CD4-positive, alpha-beta T cell treated with Interferon alpha-2 for 1 hour (primary cell): ENCODE results near the gene KLHL14.

Source experiments
- DNase-seq, 2 donors: peaks; one replicate each; pipeline ENCODE4 v3.0.0-alpha.2; 2020 to 2022

Gene KLHL14

GRCh38 chr18:32770054-32770665 lies 2.7 kb downstream of the KLHL14 start:
- no peak for DNase-seq

GRCh38 chr18:32769586-32770053 lies 3.2 kb downstream of the KLHL14 start:
- DNase-seq = no peak

- DNase-seq = no peak
These were observed 3.7 kb downstream of the KLHL14 start for GRCh38 chr18:32769071-32769585.

DNA sequence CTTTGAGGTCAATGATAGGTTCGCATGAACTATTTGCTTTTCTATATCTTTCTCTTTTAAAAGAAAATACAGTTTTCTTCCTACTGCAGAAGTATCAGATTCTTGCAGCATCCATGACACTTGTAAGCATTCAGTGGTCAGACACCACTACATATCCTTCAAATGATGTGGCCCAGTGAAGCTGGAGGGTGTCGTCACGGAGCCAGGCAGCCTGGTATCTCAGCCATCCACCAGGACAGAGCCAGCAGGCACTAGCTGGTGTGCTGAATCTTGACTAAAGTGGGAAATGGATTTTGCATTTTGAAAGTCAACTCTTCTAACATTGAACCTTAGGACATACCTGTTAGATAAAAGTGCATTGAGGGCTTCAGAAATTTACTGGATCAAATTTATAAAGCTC lies 5.4 kb downstream of the KLHL14 start:
- DNase-seq = no peak

DNA sequence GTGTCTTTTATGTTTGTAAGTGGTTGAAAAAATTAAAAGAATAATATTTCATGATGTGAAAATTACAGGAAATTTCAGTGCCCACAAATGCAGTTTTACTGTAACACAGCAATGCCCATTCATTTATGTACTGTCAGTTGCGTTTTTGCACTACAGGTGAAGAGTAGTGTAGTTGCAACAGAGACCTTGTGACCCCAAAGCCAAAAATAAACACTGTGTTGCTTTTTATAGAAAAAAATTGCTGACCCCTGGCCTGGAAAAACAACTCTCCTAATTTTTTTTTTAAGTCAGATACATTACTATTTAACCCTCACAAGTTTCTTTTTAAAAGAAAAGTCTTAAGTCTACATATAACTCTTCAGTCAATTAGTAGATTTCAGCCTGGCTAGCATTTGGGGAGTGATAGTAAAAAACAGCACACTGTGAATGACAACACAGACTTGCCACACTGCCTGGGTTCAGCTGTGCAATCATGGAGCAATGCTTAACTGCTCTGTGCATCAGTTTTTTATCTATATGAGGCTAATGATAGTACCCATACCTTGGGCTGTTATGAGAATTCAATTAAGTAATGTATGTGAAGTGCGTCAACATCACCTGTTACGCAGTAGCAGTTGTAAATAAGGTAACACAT lies 8.1 kb downstream of the KLHL14 start:
- no peak for DNase-seq

DNA sequence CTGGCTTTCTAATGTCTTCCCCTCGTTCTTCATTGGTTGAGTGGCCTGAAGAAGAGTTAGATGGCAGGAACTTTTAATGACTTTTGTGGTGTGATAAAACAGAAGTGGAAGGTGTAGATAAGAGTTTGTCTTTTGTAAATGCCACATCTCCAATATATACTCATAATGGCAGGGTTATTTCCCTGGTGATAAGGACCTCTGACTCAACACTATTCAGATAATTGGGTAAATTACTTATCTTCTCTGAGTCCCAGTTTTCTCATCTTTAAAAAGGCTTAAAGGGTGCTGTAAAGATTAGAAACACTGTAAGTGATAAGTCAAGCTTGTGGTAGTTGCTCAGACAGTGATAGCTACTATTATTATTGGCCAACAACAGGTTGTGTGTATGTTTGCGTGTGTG lies 9.5 kb downstream of the KLHL14 start:
- no peak for DNase-seq

- DNase-seq = no peak
These were observed 11.6 kb downstream of the KLHL14 start for GRCh38 chr18:32761231-32761630.

- peak in 1 of 2 donors; percentile 55 for DNase-seq
These were observed 12.4 kb downstream of the KLHL14 start for GRCh38 chr18:32760391-32760790.

DNA sequence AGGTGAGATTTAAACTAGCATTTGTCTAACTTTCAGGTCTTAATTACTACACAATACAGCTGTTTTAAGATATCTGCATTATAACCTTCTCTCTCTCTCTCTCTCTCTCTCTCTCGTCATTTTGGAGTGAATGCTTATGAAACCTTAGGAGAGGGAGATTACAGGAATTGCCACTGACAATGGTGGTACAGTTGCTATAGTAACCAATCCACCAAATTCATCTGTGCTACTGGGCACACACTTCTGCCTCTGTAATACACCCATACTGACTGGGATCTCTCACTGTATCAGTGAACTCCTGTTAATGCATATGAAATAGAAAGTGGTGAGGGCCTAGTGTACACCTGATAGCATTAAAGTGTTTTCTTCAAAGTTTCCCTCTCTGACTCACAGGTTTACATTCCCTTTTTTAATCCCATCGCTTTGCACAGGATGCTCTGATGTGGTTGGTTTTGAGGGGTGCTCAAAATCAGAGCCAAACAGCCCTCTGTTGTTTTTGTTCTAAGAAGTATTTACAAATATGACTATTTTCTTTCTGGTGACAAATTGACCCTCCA lies 13.1 kb downstream of the KLHL14 start:
- no peak for DNase-seq

- DNase-seq = no peak
These were observed 18.1 kb downstream of the KLHL14 start for GRCh38 chr18:32754508-32755263.

DNA sequence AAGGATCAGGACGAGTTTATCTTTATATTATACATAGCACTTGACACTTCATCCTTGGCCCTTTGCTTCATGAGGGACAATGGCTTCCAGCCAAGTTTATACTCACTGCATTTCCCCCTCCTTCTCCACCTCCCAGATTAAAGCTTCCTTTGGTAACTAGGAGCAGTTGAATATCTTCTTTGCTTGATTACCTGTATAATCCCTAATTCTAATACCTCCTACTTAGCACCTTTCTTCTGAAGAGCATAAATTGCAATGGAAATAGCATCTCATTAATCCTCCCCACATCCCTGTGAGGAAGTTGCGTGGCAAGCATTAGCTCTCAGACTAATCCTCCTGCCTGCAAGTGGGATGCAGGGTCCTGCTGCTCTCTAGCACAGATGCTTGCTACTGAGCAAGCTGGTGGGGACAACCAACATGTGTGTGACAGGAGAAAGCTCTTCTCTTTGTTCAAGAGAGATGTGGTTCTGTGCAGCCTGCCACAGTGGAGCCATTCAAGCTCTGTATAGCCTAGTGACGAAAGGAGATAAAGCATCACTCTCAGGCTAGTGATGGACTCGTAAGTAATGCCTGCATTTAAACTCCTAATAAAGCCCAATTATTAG lies 19.1 kb downstream of the KLHL14 start:
- no peak for DNase-seq

DNA sequence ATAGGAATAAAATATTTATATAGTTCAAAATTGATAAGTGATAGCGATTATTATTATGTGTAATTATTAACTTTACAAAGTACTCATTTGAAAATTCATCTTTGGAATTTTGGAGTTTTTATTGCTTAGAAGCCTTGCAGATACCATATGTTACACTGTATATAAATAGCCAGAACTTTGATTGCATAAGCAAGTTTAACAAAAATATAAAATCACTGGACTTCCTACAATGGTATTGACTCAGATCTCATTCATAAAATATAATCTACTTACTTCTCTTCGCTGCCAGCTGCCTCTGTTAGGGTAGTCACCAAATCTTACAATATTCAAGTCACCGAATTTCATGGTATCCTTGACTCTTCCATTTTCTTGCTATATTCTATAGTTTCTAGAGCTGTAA lies 22.5 kb downstream of the KLHL14 start:
- no peak for DNase-seq

DNA sequence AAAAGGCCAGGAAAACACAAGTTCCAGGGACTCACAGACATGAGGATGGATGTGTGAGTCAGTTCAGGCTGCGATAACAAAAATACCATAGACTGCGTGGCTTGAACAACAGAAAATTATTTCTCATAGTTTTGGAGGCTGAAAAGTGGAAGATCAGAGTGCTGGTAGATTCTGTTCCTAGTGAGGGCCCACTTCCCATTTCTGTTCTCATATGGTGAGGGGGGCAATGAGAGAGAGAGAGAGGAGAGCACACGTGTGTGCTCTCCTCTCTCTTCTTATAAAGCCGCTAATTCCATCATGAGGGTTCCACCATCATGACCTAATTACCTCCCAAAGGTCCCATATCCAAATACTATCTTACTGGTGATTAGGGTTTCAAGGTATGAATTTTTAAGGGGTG lies 23.0 kb downstream of the KLHL14 start:
- DNase-seq = no peak

DNA sequence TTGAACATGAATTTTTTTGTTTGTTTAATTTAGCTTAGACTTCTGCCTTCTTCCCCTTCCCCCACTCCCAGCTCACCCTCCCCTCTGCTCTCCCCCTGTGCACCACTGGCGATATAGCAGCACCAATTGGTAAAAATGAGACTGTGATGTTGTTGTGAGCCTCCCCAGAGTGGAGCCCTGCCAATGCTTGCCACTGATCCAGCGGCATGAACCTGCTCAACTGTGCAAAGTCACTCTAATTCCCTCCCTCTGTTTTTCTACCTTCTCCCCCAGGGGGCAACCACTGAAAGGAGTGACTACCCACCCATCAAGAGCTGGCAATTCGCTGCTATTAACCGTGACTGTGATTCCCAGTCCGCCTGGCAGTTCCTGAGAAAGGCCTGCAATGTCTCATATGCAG lies 30.2 kb downstream of the KLHL14 start:
- DNase-seq = no peak

- DNase-seq = no peak
These were observed 37.0 kb downstream of the KLHL14 start for GRCh38 chr18:32735781-32736180.

DNA sequence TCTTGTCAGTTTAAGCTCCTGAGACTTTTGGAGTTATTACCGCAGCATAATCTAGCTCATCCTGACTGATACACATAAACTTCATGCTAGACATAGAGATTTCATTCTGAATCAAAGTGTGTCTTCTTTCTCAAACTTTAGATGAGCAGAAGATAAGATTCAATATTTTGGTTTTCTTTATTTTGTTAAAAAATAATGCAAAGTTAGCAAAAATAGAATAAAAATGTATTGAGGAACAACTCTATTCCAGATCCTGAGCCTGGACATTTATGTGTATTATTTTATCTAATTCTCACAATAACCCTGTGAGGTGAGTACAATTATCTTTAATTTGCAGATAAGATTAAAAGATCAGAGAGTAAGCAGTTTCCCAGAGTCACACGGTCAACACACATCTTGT lies 38.4 kb downstream of the KLHL14 start:
- DNase-seq = no peak

DNA sequence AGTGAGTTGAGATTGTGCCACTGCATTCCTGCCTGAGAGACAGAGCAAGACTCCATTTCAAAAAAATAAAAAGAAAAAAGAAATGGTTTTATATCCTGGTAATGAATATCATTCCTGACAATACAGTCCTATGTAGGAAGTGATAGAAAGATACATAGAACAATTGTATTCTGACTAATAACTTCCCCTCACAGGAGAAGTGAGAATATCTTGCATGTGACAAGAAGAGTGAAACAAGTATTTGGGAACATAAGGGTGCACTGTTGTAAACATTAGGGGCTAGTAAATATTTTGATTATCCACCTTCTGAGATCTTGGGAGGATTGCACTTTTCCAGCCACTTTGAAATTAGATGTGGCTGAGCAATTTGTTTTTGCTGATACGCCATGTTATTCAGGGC lies 40.7 kb downstream of the KLHL14 start:
- no peak for DNase-seq

GRCh38 chr18:32730620-32731091 lies 42.2 kb downstream of the KLHL14 start:
- peak in 1 of 2 donors; percentile 24 for DNase-seq

- DNase-seq = no peak
These were observed 42.8 kb downstream of the KLHL14 start for GRCh38 chr18:32730068-32730467.

DNA sequence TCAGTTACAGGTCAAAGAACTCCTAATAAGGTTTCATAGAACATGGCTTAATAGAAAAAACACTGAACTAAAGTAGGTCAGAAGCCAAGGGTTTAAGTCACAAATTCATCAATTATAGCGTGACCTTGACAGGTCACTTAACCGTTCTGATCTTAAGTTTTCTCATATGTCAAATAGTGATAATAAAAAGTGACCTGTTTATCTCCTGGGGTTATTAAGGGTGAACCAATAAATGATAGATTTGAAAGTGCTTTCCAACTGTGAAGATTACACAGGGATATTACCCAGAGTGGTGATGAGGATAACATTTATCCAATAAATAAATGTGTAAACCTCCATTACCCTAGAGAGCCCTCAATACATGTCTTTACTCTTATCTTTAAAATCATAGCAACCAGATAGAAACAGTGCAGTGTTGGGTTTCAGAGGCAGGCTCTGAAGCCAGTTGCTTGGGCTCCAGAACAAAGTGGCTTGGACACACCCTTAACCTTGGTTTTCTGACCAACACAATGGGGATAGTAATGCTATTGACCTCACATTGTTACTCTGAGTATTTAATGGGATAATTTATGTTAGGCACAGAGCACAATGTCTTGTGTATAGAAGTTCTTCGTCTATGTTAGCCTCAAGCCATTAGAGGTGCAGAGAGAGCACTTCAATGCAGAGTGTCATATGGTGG lies 48.6 kb downstream of the KLHL14 start:
- no peak for DNase-seq

GRCh38 chr18:32722279-32722678 lies 50.5 kb downstream of the KLHL14 start:
- no peak for DNase-seq

DNA sequence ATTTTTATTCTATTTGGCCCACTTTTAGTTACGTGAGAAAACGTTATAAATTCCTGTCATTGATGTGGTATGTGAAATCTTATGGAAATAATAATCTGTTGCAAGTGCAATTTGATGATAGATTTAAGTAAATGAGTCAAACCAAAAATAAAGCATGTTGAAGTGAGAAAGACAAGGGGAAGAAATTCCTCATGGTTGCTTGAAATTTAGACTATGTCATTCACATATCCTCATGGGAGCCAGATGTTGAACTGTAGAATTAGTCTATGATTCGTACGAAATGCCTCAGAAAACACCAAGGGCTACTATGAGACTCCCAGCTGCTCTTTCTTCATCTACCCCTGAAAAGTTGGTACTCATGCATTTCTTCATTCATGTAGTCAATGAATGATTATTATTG lies 55.7 kb downstream of the KLHL14 start:
- DNase-seq = no peak
